Karpas-422 (cell line): ENCODE measurements around the gene AFF3. TPM values are rescaled to one million over a fixed set of nuclear protein-coding genes. Genes with fewer than 3 reads are reported as not detected.
A peak's percentile ranks its signal among the peaks of the same experiment; 100 is the strongest.

Experiments
- DNase-seq: peaks from one replicate; pipeline ENCODE4 v3.0.0-alpha.2; 2015
- H2AFZ ChIP-seq: fragments of 200-600 bp; sonication (generic); 2 replicates; pipeline ENCODE4 v1.6.1; 2014; ENCODE audit warnings: antibody characterized with exemption, low read length, mixed read lengths
- H3K27ac ChIP-seq: fragments of 200-600 bp; sonication (generic); 2 replicates; pipeline ENCODE4 v1.5.1; 2014; ENCODE audit warnings: mild to moderate bottlenecking, low read length, moderate library complexity
- H3K27me3 ChIP-seq: fragments of 200-600 bp; sonication (generic); 2 replicates; pipeline ENCODE4 v1.6.1; 2014; ENCODE audit warnings: low read length, mixed read lengths
- H3K36me3 ChIP-seq: fragments of 200-600 bp; sonication (generic); 2 replicates; pipeline ENCODE4 v1.6.1; 2014; ENCODE audit warnings: low read length, mixed read lengths; ENCODE audit not compliant: insufficient read depth
- H3K4me1 ChIP-seq: fragments of 200-600 bp; sonication (generic); 2 replicates; pipeline ENCODE4 v1.6.1; 2014; ENCODE audit warnings: mild to moderate bottlenecking, low read length, mixed read lengths
- H3K4me2 ChIP-seq: fragments of 200-600 bp; sonication (generic); 2 replicates; pipeline ENCODE4 v1.6.1; 2014; ENCODE audit warnings: low read length, low read depth, mild to moderate bottlenecking; ENCODE audit not compliant: poor library complexity, severe bottlenecking
- H3K4me3 ChIP-seq: fragments of 200-600 bp; sonication (generic); 2 replicates; pipeline ENCODE4 v1.5.1; 2014; ENCODE audit warnings: mild to moderate bottlenecking, antibody characterized with exemption, low read length, mixed read lengths
- H3K79me2 ChIP-seq: fragments of 200-600 bp; sonication (generic); 2 replicates; pipeline ENCODE4 v1.6.1; 2014; ENCODE audit warnings: mild to moderate bottlenecking, low read length, mixed read lengths
- H3K9ac ChIP-seq: fragments of 200-600 bp; sonication (generic); 2 replicates; pipeline ENCODE4 v1.6.0; 2014; ENCODE audit warnings: low read length
- H3K9me2 ChIP-seq: fragments of 200-600 bp; sonication (generic), shearing (Covaris generic); replicated peaks from 2 replicates; pipeline ENCODE4 v1.6.0; 2014; ENCODE audit warnings: mild to moderate bottlenecking, low read length, moderate library complexity; ENCODE audit not compliant: insufficient read depth
- H3K9me3 ChIP-seq: fragments of 300-700, 200-600 bp; sonication (generic); 2 replicates; pipeline ENCODE4 v1.6.1; 2014; ENCODE audit warnings: low read length, mixed read lengths
- H4K20me1 ChIP-seq: fragments of 200-600 bp; sonication (generic); 2 replicates; pipeline ENCODE4 v1.6.1; 2014; ENCODE audit warnings: mild to moderate bottlenecking, antibody characterized with exemption, low read length, low read depth; ENCODE audit not compliant: insufficient read depth
- total RNA-seq: library from RNA; depleted of rRNA; stranded (reverse); fragments of >200 nt; shearing (Covaris generic); gene quantifications from 2 replicates; pipeline ENCODE4 v1.2.3, GENCODE V29; 2014; ENCODE audit warnings: low replicate concordance

The AFF3 gene
- total RNA-seq, 1 experiment from 2014 or later: 99.7 TPM

GRCh38 chr2:99648906-99649789, 493.2 kb downstream of the AFF3 start:
- Histone ChIP-seq H4K20me1 (no peaks in the 10 kb centered on the region), H3K36me3 (no peaks in the 10 kb centered on the region), H3K27ac (no peak overlapping the region), H3K9ac (no peak overlapping the region), H3K27me3 (no peaks in the 10 kb centered on the region), H2AFZ (no peak overlapping the region), H3K4me1 (no peaks in the 10 kb centered on the region), H3K4me2 (no peak overlapping the region), H3K4me3 (no peak overlapping the region), H3K9me3 (no peaks in the 10 kb centered on the region), H3K9me2 (no peaks in the 10 kb centered on the region), H3K79me2 (no peaks in the 10 kb centered on the region)
- DNase-seq: no peak

GRCh38 chr2:99648178-99648844, 494.1 kb downstream of the AFF3 start:
- Histone ChIP-seq H3K36me3 (no peaks in the 10 kb centered on the region), H2AFZ (no peak overlapping the region)

GRCh38 chr2:99645960-99646359, 496.4 kb downstream of the AFF3 start:
- H3K36me3 ChIP-seq: no peaks in the 10 kb centered on the region
- H3K4me1 ChIP-seq: no peaks in the 10 kb centered on the region
- H3K9me3 ChIP-seq: no peaks in the 10 kb centered on the region
- H3K9me2 ChIP-seq: no peaks in the 10 kb centered on the region
- no peak overlapping the region for H3K27ac ChIP-seq
- H3K4me2 ChIP-seq: no peak overlapping the region
- H3K27me3 ChIP-seq: no peaks in the 10 kb centered on the region
- H4K20me1 ChIP-seq: no peaks in the 10 kb centered on the region
- H2AFZ ChIP-seq: no peak overlapping the region
- no peak overlapping the region for H3K9ac ChIP-seq
- no peak for DNase-seq
- H3K4me3 ChIP-seq: no peak overlapping the region
- no peaks in the 10 kb centered on the region for H3K79me2 ChIP-seq

More at GRCh38 chr2:99648178-99648844, 494.1 kb downstream of the AFF3 start:
- Histone ChIP-seq H3K27me3 (no peaks in the 10 kb centered on the region), H3K9ac (no peak overlapping the region), H3K4me3 (no peak overlapping the region), H3K79me2 (no peaks in the 10 kb centered on the region), H3K4me1 (no peaks in the 10 kb centered on the region), H3K9me2 (no peaks in the 10 kb centered on the region), H3K4me2 (no peak overlapping the region), H3K9me3 (no peaks in the 10 kb centered on the region), H4K20me1 (no peaks in the 10 kb centered on the region), H3K27ac (no peak overlapping the region)
- DNase-seq: no peak

- no peak for DNase-seq
- Histone ChIP-seq H3K36me3 (no peaks in the 10 kb centered on the region), H3K27ac (no peak overlapping the region), H4K20me1 (no peaks in the 10 kb centered on the region), H3K9ac (no peak overlapping the region), H3K9me2 (no peaks in the 10 kb centered on the region), H3K4me1 (no peaks in the 10 kb centered on the region), H2AFZ (no peak overlapping the region), H3K9me3 (no peaks in the 10 kb centered on the region), H3K4me3 (no peak overlapping the region), H3K4me2 (no peak overlapping the region), H3K79me2 (no peaks in the 10 kb centered on the region), H3K27me3 (no peaks in the 10 kb centered on the region)
Measured at GRCh38 chr2:99644419-99644787, 498.0 kb downstream of the AFF3 start.

- DNase-seq: no peak
- Histone ChIP-seq H2AFZ (no peak overlapping the region), H3K27me3 (no peaks in the 10 kb centered on the region), H3K4me3 (no peak overlapping the region), H4K20me1 (no peaks in the 10 kb centered on the region), H3K4me1 (peaks cover 4% of the 10 kb centered on the region), H3K9me3 (no peaks in the 10 kb centered on the region), H3K4me2 (no peak overlapping the region), H3K36me3 (no peaks in the 10 kb centered on the region), H3K27ac (no peak overlapping the region), H3K9me2 (no peaks in the 10 kb centered on the region), H3K79me2 (no peaks in the 10 kb centered on the region), H3K9ac (no peak overlapping the region)
Measured at GRCh38 chr2:99643787-99644418, 498.5 kb downstream of the AFF3 start.

- H3K4me1 ChIP-seq: peaks cover 23% of the 10 kb centered on the region
- H4K20me1 ChIP-seq: no peaks in the 10 kb centered on the region
- H3K9ac ChIP-seq: no peak overlapping the region
- no peaks in the 10 kb centered on the region for H3K27me3 ChIP-seq
- H2AFZ ChIP-seq: no peak overlapping the region
- no peak overlapping the region for H3K4me3 ChIP-seq
- no peak overlapping the region for H3K4me2 ChIP-seq
- no peaks in the 10 kb centered on the region for H3K9me2 ChIP-seq
- DNase-seq: no peak
- H3K36me3 ChIP-seq: no peaks in the 10 kb centered on the region
- H3K9me3 ChIP-seq: no peaks in the 10 kb centered on the region
- H3K79me2 ChIP-seq: no peaks in the 10 kb centered on the region
- no peak overlapping the region for H3K27ac ChIP-seq
Measured at GRCh38 chr2:99641999-99642398, 500.4 kb downstream of the AFF3 start.

- H3K9me3 ChIP-seq: no peaks in the 10 kb centered on the region
- H2AFZ ChIP-seq: no peak overlapping the region
- no peak overlapping the region for H3K4me3 ChIP-seq
- H3K79me2 ChIP-seq: no peaks in the 10 kb centered on the region
- H3K27me3 ChIP-seq: no peaks in the 10 kb centered on the region
- no peak overlapping the region for H3K9ac ChIP-seq
- H3K27ac ChIP-seq: no peak overlapping the region
- H3K36me3 ChIP-seq: no peaks in the 10 kb centered on the region
- H3K4me2 ChIP-seq: no peak overlapping the region
- no peaks in the 10 kb centered on the region for H3K9me2 ChIP-seq
- no peak for DNase-seq
- peaks cover 24% of the 10 kb centered on the region for H3K4me1 ChIP-seq
- no peaks in the 10 kb centered on the region for H4K20me1 ChIP-seq
Measured at GRCh38 chr2:99640635-99641151, 501.7 kb downstream of the AFF3 start.

- Histone ChIP-seq H3K4me1 (peaks cover 24% of the 10 kb centered on the region), H3K4me3 (no peak overlapping the region), H3K9me3 (no peaks in the 10 kb centered on the region; the same call in 1 of the 2 replicates), H3K27me3 (no peaks in the 10 kb centered on the region), H3K27ac (peak overlapping the region; percentile 59), H3K4me2 (peak overlapping the region; percentile 38), H3K9ac (peak overlapping the region; percentile 26; the same call in 1 of the 2 replicates), H3K9me2 (no peaks in the 10 kb centered on the region), H4K20me1 (no peaks in the 10 kb centered on the region), H3K79me2 (no peaks in the 10 kb centered on the region), H3K36me3 (no peaks in the 10 kb centered on the region), H2AFZ (no peak overlapping the region)
- DNase-seq: no peak
Measured at GRCh38 chr2:99638791-99639190, 503.6 kb downstream of the AFF3 start.
